Activated B cell treated with CpG ODN at 0.5 μM for 24 hours (primary cell): ENCODE results near the gene EMD. TPM values are rescaled to one million over a fixed set of nuclear protein-coding genes. Genes with fewer than 3 reads are reported as not detected.
A peak's percentile ranks its signal among the peaks of the same experiment; 100 is the strongest.
"Not testable (repeated sequence)": the region's sequence is repeated elsewhere in the genome, so short reads cannot be mapped to it uniquely, and the experiment has no call there.

Experiments
- ATAC-seq: fragments of 200-7000 bp; cut with Tn5 transposase; one replicate; pipeline ENCODE4 v1.10.0; 2021; ENCODE audit warnings: low read depth, mild to moderate bottlenecking, moderate library complexity
- CTCF ChIA-PET: fragments of 350-600 bp; sonication (Branson Sonifier 250); formaldehyde crosslinking; loops from one replicate; lab custom pipeline; 2021; ENCODE audit warnings: antibody characterized with exemption; lab: Charles Lee
- POLR2A ChIA-PET: fragments of 350-600 bp; sonication (Branson Sonifier 250); formaldehyde crosslinking; loops from one replicate; lab custom pipeline; 2021; ENCODE audit warnings: antibody characterized with exemption; lab: Charles Lee
- DNase-seq: peaks from one replicate; pipeline ENCODE4 v3.0.0; 2022
- H3K27ac Mint-ChIP-seq: one replicate; pipeline ENCODE4 v1.8.0; 2020; ENCODE audit warnings: mixed read lengths
- H3K27me3 Mint-ChIP-seq: one replicate; pipeline ENCODE4 v1.8.0; 2021; ENCODE audit warnings: mixed read lengths
- H3K36me3 Mint-ChIP-seq: one replicate; pipeline ENCODE4 v1.8.0; 2021; ENCODE audit warnings: low read depth, mixed read lengths
- H3K4me1 Mint-ChIP-seq: one replicate; pipeline ENCODE4 v1.8.0; 2021; ENCODE audit warnings: mixed read lengths
- H3K4me3 Mint-ChIP-seq: one replicate; pipeline ENCODE4 v1.8.0; 2020; ENCODE audit warnings: mild to moderate bottlenecking, mixed read lengths
- H3K9me3 Mint-ChIP-seq: one replicate; pipeline ENCODE4 v1.8.0; 2020; ENCODE audit warnings: mixed read lengths
- CTCF ChIP-seq: fragments of 200-600 bp; IDR thresholded peaks from one replicate; pipeline ENCODE4 v1.8.0; 2022; ENCODE audit warnings: antibody characterized with exemption, mild to moderate bottlenecking
- intact Hi-C: fragments of 100-400 bp; cut with micrococcal nuclease; formaldehyde crosslinking; loops from one replicate; pipeline ENCODE4 v1.15.1; 2024
- total RNA-seq: library from RNA; stranded (reverse); gene quantifications from 2 replicates; pipeline ENCODE4 v1.2.3, GENCODE V29; 2022

The EMD gene
- total RNA-seq, 1 donor from 2014 or later, result 70.2 TPM

- H3K9me3 Mint-ChIP-seq, ATAC-seq, DNase-seq, H3K27ac Mint-ChIP-seq, H3K27me3 Mint-ChIP-seq, CTCF ChIA-PET: not testable (repeated sequence)
- peaks cover 33% of the 10 kb centered on the region for H3K36me3 Mint-ChIP-seq
- intact Hi-C loops, result loop anchor here (5.0 kb wide), 4 partner anchors 41 to 136 kb away; partner anchors contain the start of genes GDI1, LAGE3 and SLC10A3
- peak overlapping the region; percentile 97 for H3K4me3 Mint-ChIP-seq
- H3K4me1 Mint-ChIP-seq, result peaks cover 26% of the 10 kb centered on the region
- POLR2A ChIA-PET, result interaction anchor here (2.4 to 6.2 kb wide), 2 partner anchors 13 to 14 kb away, joined by 20 to 125 read pairs; partner anchors contain the start of genes DNASE1L1 and TAFAZZIN
Observed at GRCh38 chrX:154396363-154396762, 17.3 kb downstream of the EMD start.

- Mint-ChIP-seq H3K4me1 (peaks cover 26% of the 10 kb centered on the region), H3K27ac (peak overlapping the region; percentile 99), H3K27me3 (no peaks in the 10 kb centered on the region), H3K9me3 (no peaks in the 10 kb centered on the region), H3K36me3 (peaks cover 36% of the 10 kb centered on the region), H3K4me3 (peak overlapping the region; percentile 97)
- ATAC-seq (peak; percentile 66), DNase-seq (peak; percentile 65)
- ChIA-PET POLR2A (interaction anchor here (0.5 to 6.2 kb wide), 33 partner anchors 12 to 473 kb away, joined by 3 to 125 read pairs (median 5); partner anchors contain the start of genes ARHGAP4, ATP6AP1, DNASE1L1 and EMD), CTCF (interaction anchor here (1.3 kb wide), 1 partner anchor 32 kb away, joined by 4 read pairs; no protein-coding TSS in a partner anchor)
- intact Hi-C loops, result loop anchor here (5.0 kb wide), 4 partner anchors 40 to 135 kb away; partner anchors contain the start of genes GDI1, LAGE3 and SLC10A3
- no peak for TF ChIP-seq CTCF
Observed at GRCh38 chrX:154396973-154397887, 18.1 kb downstream of the EMD start.

GRCh38 chrX:154397888-154398667, 19.0 kb downstream of the EMD start, which contains the start of gene RPL10:
Gene RPL10 (plus strand): TSS chrX:154398377. CDS start chrX:154398520, 143 bp downstream.
- POLR2A ChIA-PET, result interaction anchor here (0.6 to 6.2 kb wide), 39 partner anchors 11 to 474 kb away, joined by 3 to 125 read pairs (median 5); partner anchors contain the start of genes ARHGAP4, ATP6AP1, DNASE1L1 and EMD
- H3K27ac Mint-ChIP-seq, result peak within 1 kb of the TSS; percentile 99
- no peak for TF ChIP-seq CTCF
- ATAC-seq (peak; percentile 75), DNase-seq (peak; percentile 76)
- intact Hi-C loops, result loop anchor here (5.0 kb wide), 4 partner anchors 39 to 134 kb away; partner anchors contain the start of genes GDI1, LAGE3 and SLC10A3
- peaks cover 26% of the 10 kb centered on the region for H3K4me1 Mint-ChIP-seq
- H3K4me3 Mint-ChIP-seq, result peak within 1 kb of the TSS; percentile 97
- H3K27me3 Mint-ChIP-seq, result no peaks in the 10 kb centered on the region
- no peaks in the 10 kb centered on the region for H3K9me3 Mint-ChIP-seq
- H3K36me3 Mint-ChIP-seq, result peaks cover 39% of the 10 kb centered on the region
- CTCF ChIA-PET, result interaction anchor here (1.3 to 1.4 kb wide), 2 partner anchors 11 to 31 kb away, joined by 4 read pairs; partner anchors contain the start of gene DNASE1L1

GRCh38 chrX:154398668-154399526, 19.8 kb downstream of the EMD start:
- peaks cover 44% of the 10 kb centered on the region for H3K36me3 Mint-ChIP-seq
- H3K27me3 Mint-ChIP-seq, result no peaks in the 10 kb centered on the region
- H3K4me1 Mint-ChIP-seq, result peaks cover 26% of the 10 kb centered on the region
- peak overlapping the region; percentile 99 for H3K27ac Mint-ChIP-seq
- peak; percentile 63 for DNase-seq
- intact Hi-C loops, result loop anchor here (5.0 kb wide), 4 partner anchors 38 to 133 kb away; partner anchors contain the start of genes GDI1, LAGE3 and SLC10A3
- POLR2A ChIA-PET, result interaction anchor here (0.8 to 6.2 kb wide), 31 partner anchors 11 to 473 kb away, joined by 3 to 125 read pairs (median 6); partner anchors contain the start of genes ARHGAP4, ATP6AP1, DNASE1L1 and EMD
- peak; percentile 33 for ATAC-seq
- H3K9me3 Mint-ChIP-seq, result no peaks in the 10 kb centered on the region
- CTCF ChIA-PET, result interaction anchor here (0.8 to 2.3 kb wide), 5 partner anchors 10 to 128 kb away, joined by 3 to 6 read pairs (median 4); partner anchors contain the start of gene DNASE1L1
- TF ChIP-seq CTCF, result peak; percentile 39
- H3K4me3 Mint-ChIP-seq, result peak overlapping the region; percentile 97
